SU-DHL-6 (cell line): Measurements from ENCODE around the gene GGT5.
"Not testable (repeated sequence)": the region's sequence is repeated elsewhere in the genome, so short reads cannot be mapped to it uniquely, and the experiment has no call there.

Experiments
- H2AFZ ChIP-seq: fragments of 200-600 bp; sonication (generic); 2 replicates; pipeline ENCODE4 v1.6.1; 2014; ENCODE audit warnings: low read depth, mild to moderate bottlenecking, moderate library complexity, mixed read lengths, antibody characterized with exemption, low read length; ENCODE audit not compliant: severe bottlenecking
- H3F3A ChIP-seq: fragments of 200-600 bp; shearing (Covaris generic); 2 replicates; pipeline ENCODE4 v1.6.0; 2016; ENCODE audit warnings: antibody characterized with exemption, mild to moderate bottlenecking; ENCODE audit not compliant: insufficient read depth
- H3K27ac ChIP-seq: fragments of 200-600 bp; sonication (generic); 2 replicates; pipeline ENCODE4 v1.5.1; 2016; ENCODE audit warnings: low read depth, mild to moderate bottlenecking, low read length, moderate library complexity, mixed read lengths
- H3K27me3 ChIP-seq: fragments of 200-600 bp; sonication (generic), shearing (Covaris generic); 2 replicates; pipeline ENCODE4 v1.6.0; 2014; ENCODE audit warnings: mild to moderate bottlenecking, low read length
- H3K36me3 ChIP-seq: fragments of 200-600 bp; sonication (generic); 2 replicates; pipeline ENCODE4 v1.6.1; 2014; ENCODE audit warnings: mild to moderate bottlenecking, low read length, mixed read lengths
- H3K4me2 ChIP-seq: fragments of 300-600, 200-600 bp; shearing (Covaris generic), sonication (generic); 2 replicates; pipeline ENCODE4 v1.6.0; 2014; ENCODE audit warnings: low read length, low read depth, mild to moderate bottlenecking; ENCODE audit not compliant: poor library complexity, severe bottlenecking
- H3K4me3 ChIP-seq: fragments of 200-600 bp; sonication (generic); 2 replicates; pipeline ENCODE4 v1.5.1; 2014; ENCODE audit warnings: antibody characterized with exemption, low read length, mild to moderate bottlenecking, mixed read lengths; ENCODE audit not compliant: insufficient read depth, poor library complexity, severe bottlenecking
- H3K79me2 ChIP-seq: fragments of 200-600 bp; sonication (generic); 2 replicates; pipeline ENCODE4 v1.6.1; 2014; ENCODE audit warnings: mild to moderate bottlenecking, low read length, moderate library complexity; ENCODE audit not compliant: insufficient read depth
- H3K9ac ChIP-seq: fragments of 200-600 bp; sonication (generic); 2 replicates; pipeline ENCODE4 v1.7.0; 2014; ENCODE audit warnings: mild to moderate bottlenecking, low read length
- H3K9me2 ChIP-seq: fragments of 200-600 bp; sonication (generic); replicated peaks from 2 replicates; pipeline ENCODE4 v1.6.1; 2014; ENCODE audit warnings: low read length; ENCODE audit not compliant: insufficient read depth
- H3K9me3 ChIP-seq: fragments of 200-600 bp; sonication (generic); 2 replicates; pipeline ENCODE4 v1.6.1; 2014; ENCODE audit warnings: low read length, mixed read lengths; ENCODE audit not compliant: insufficient read depth
- H4K20me1 ChIP-seq: fragments of 200-600 bp; sonication (generic); 2 replicates; pipeline ENCODE4 v1.6.1; 2014; ENCODE audit warnings: low read depth, mild to moderate bottlenecking, antibody characterized with exemption, low read length, moderate library complexity, mixed read lengths
- CTCF ChIP-seq: fragments of 200-600 bp; sonication (generic); IDR thresholded peaks from one replicate; pipeline ENCODE4 v1.5.1; 2017; ENCODE audit warnings: antibody characterized with exemption, mild to moderate bottlenecking, low read length, moderate library complexity; ENCODE audit not compliant: insufficient read depth, poor library complexity, severe bottlenecking
- EZH2phosphoT487 ChIP-seq: fragments of 200-600 bp; sonication (generic), shearing (Covaris generic); conservative IDR thresholded peaks from 2 replicates; pipeline ENCODE4 v1.6.1; 2018; ENCODE audit warnings: mild to moderate bottlenecking, antibody characterized with exemption, low read length, moderate library complexity, mixed read lengths

GGT5 gene

GRCh38 chr22:24185001-24185500, 59.8 kb downstream of the GGT5 start:
- H3K36me3 ChIP-seq = no peaks in the 10 kb centered on the region
- H3K79me2 ChIP-seq = no peaks in the 10 kb centered on the region
- no peaks in the 10 kb centered on the region for H3K9me2 ChIP-seq
- no peaks in the 10 kb centered on the region for H3K9me3 ChIP-seq
- H3K27me3 ChIP-seq = no peaks in the 10 kb centered on the region
- no peaks in the 10 kb centered on the region for H3F3A ChIP-seq
- no peak overlapping the region for H3K4me3 ChIP-seq
- no peak for TF ChIP-seq EZH2phosphoT487
- TF ChIP-seq CTCF = no peak
- no peak overlapping the region for H2AFZ ChIP-seq
- H3K27ac ChIP-seq = no peak overlapping the region
- H3K4me2 ChIP-seq = no peak overlapping the region
- no peaks in the 10 kb centered on the region for H4K20me1 ChIP-seq
- no peak overlapping the region for H3K9ac ChIP-seq

GRCh38 chr22:24184057-24184798, 60.7 kb downstream of the GGT5 start:
- Histone ChIP-seq H3K27ac (no peak overlapping the region), H3K4me2 (no peak overlapping the region)

GRCh38 chr22:24183321-24184031, 61.4 kb downstream of the GGT5 start:
- Histone ChIP-seq H2AFZ (no peak overlapping the region), H3K9me3 (no peaks in the 10 kb centered on the region), H3K27ac (no peak overlapping the region), H4K20me1 (no peaks in the 10 kb centered on the region), H3K9ac (no peak overlapping the region), H3K9me2 (no peaks in the 10 kb centered on the region), H3K79me2 (no peaks in the 10 kb centered on the region), H3K36me3 (no peaks in the 10 kb centered on the region), H3F3A (no peaks in the 10 kb centered on the region), H3K27me3 (no peaks in the 10 kb centered on the region), H3K4me2 (no peak overlapping the region), H3K4me3 (no peak overlapping the region)
- TF ChIP-seq CTCF (no peak), EZH2phosphoT487 (no peak)

More at GRCh38 chr22:24184057-24184798, 60.7 kb downstream of the GGT5 start:
- no peak overlapping the region for H3K4me3 ChIP-seq
- H4K20me1 ChIP-seq = no peaks in the 10 kb centered on the region
- no peak overlapping the region for H3K9ac ChIP-seq
- H3K27me3 ChIP-seq = no peaks in the 10 kb centered on the region
- no peaks in the 10 kb centered on the region for H3K9me3 ChIP-seq
- no peaks in the 10 kb centered on the region for H3F3A ChIP-seq
- TF ChIP-seq CTCF (no peak), EZH2phosphoT487 (no peak)
- H3K79me2 ChIP-seq = no peaks in the 10 kb centered on the region
- H3K36me3 ChIP-seq = no peaks in the 10 kb centered on the region
- H2AFZ ChIP-seq = no peak overlapping the region
- H3K9me2 ChIP-seq = no peaks in the 10 kb centered on the region

GRCh38 chr22:24182900-24183246, 62.0 kb downstream of the GGT5 start:
- H3K27me3 ChIP-seq, H3K9me2 ChIP-seq, H3K9ac ChIP-seq, H3K79me2 ChIP-seq, H2AFZ ChIP-seq, H3K4me3 ChIP-seq, H3K9me3 ChIP-seq, H4K20me1 ChIP-seq, H3K4me2 ChIP-seq, H3K36me3 ChIP-seq, H3F3A ChIP-seq, H3K27ac ChIP-seq: not testable (repeated sequence)
